Spleen (tissue), 7 donors: ENCODE measurements around the gene IFFO2.

Source experiments
- POLR2A ChIP-seq, 3 donors: fragments of 450-650 bp; IDR thresholded peaks; one replicate each; pipeline ENCODE4 v1.5.1; 2017; ENCODE audit warnings: antibody characterized with exemption in 3 of 3, mild to moderate bottlenecking in 1 of 3
- POLR2AphosphoS5 ChIP-seq, 3 donors: sonication (generic); formaldehyde crosslinking; IDR thresholded peaks; one replicate each; pipeline ENCODE4 v1.5.1; 2017; ENCODE audit warnings: antibody characterized with exemption in 3 of 3
- TF ChIP-seq, protein P1 (sequence below), 11 experiments: fragments of 200-600 bp in 7 of 11; fragments of 450-650 bp in 4 of 11; sonication (generic) in 4 of 11; IDR thresholded peaks in 8 of 11; conservative IDR thresholded peaks in 3 of 11; 1 replicate in 7 of 11; 2 replicates in 4 of 11; pipeline versions ENCODE4 v1.4.0 to v1.8.0; 2016 to 2021; ENCODE audit warnings: antibody characterized with exemption in 11 of 11, inconsistent platforms in 4 of 11, mild to moderate bottlenecking in 1 of 11
- donor health status: DM: no; HTN: no; CAD: no; lungs with moderate emphysema.
- donor health status: DM: no; HTN: no; CAD: no.
- donor health status: DM: no; HTN: no; CAD: no.

DNA sequence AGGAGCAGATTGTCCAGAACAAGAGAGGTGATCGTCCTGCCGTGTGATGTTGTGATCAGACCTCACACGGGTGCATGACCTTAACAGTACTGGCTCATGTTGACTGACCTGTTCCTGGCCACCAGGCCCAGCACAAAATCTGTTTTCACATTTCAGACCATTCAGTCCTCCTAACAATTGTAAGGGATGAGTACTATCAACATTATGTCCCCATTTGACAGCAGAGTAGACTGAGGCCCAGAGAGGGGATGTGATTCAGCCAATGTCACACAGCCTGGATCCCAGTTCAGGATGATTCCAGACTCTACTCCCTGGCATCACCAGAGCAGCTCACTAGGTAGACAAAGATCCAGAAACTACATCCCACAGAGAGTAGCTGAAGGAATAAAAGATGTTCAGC is 89.6 kb downstream of the IFFO2 start:
- no peak for TF ChIP-seq POLR2AphosphoS5 (IDR thresholded peaks at IDR 0.05)
- TF ChIP-seq, protein P1, sequence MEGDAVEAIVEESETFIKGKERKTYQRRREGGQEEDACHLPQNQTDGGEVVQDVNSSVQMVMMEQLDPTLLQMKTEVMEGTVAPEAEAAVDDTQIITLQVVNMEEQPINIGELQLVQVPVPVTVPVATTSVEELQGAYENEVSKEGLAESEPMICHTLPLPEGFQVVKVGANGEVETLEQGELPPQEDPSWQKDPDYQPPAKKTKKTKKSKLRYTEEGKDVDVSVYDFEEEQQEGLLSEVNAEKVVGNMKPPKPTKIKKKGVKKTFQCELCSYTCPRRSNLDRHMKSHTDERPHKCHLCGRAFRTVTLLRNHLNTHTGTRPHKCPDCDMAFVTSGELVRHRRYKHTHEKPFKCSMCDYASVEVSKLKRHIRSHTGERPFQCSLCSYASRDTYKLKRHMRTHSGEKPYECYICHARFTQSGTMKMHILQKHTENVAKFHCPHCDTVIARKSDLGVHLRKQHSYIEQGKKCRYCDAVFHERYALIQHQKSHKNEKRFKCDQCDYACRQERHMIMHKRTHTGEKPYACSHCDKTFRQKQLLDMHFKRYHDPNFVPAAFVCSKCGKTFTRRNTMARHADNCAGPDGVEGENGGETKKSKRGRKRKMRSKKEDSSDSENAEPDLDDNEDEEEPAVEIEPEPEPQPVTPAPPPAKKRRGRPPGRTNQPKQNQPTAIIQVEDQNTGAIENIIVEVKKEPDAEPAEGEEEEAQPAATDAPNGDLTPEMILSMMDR (IDR thresholded peaks at IDR 0.05 in 8 of 11, conservative IDR thresholded peaks at IDR 0.05 in 3 of 11), result no peak
- no peak for TF ChIP-seq POLR2A (IDR thresholded peaks at IDR 0.05)
